IMR-90 (cell line): ENCODE results near the gene CP. TPM values are rescaled to one million over a fixed set of nuclear protein-coding genes. Genes with fewer than 3 reads are reported as not detected.

Experiments used
- ATAC-seq: fragments of 200-7000 bp; cut with Tn5 transposase; 2 replicates; pipeline ENCODE4 v1.9.1; 2020; ENCODE audit warnings: low read depth, mild to moderate bottlenecking, moderate library complexity
- BruUV-seq: library from RNA; stranded (reverse); fragments of 400-500 nt; replicated peaks from 2 replicates; lab custom pipeline; 2021; lab: Mats Ljungman, UMichigan
- CTCF ChIA-PET: fragments of 300-600 bp; formaldehyde crosslinking; extraction: SDS; loops from one replicate; lab custom pipeline; 2021; ENCODE audit warnings: antibody characterized with exemption; lab: Yijun Ruan, JAX
- POLR2A ChIA-PET: fragments of 300-600 bp; sonication (Branson Sonifier 250); formaldehyde crosslinking; loops from one replicate; lab custom pipeline; 2022; ENCODE audit warnings: antibody characterized with exemption; ENCODE audit not compliant: unreplicated experiment; lab: Charles Lee
- DNase-seq: peaks from one replicate; pipeline ENCODE4 v3.0.0; 2013
- H2AFZ ChIP-seq: replicated peaks from 2 replicates; pipeline ENCODE3; 2013; ENCODE audit warnings: low read length, mild to moderate bottlenecking; ENCODE audit not compliant: poor library complexity
- H2AK5ac ChIP-seq: 2 replicates; pipeline ENCODE4 v1.6.1; 2013; ENCODE audit warnings: low read depth, low read length, inconsistent platforms
- H2AK9ac ChIP-seq: replicated peaks from 2 replicates; pipeline ENCODE3; 2013; ENCODE audit warnings: mild to moderate bottlenecking, low read depth, low read length, moderate library complexity; ENCODE audit not compliant: poor library complexity
- H2BK120ac ChIP-seq: 2 replicates; pipeline ENCODE4 v1.6.1; 2013; ENCODE audit warnings: low read depth, low read length, inconsistent platforms
- H2BK15ac ChIP-seq: 3 replicates; pipeline ENCODE4 v1.6.1; 2013; ENCODE audit warnings: low read depth, low read length, inconsistent platforms
- H2BK20ac ChIP-seq: 2 replicates; pipeline ENCODE4 v1.6.1; 2013; ENCODE audit warnings: low read depth, mild to moderate bottlenecking, inconsistent platforms, low read length, moderate library complexity
- H2BK5ac ChIP-seq: 2 replicates; pipeline ENCODE4 v1.6.1; 2013; ENCODE audit warnings: mild to moderate bottlenecking, low read depth, low read length, inconsistent platforms; ENCODE audit not compliant: poor library complexity, severe bottlenecking
- H3K14ac ChIP-seq: replicated peaks from 2 replicates; pipeline ENCODE4 v1.6.1; 2013; ENCODE audit warnings: low read depth, low read length, inconsistent platforms
- H3K18ac ChIP-seq: 2 replicates; pipeline ENCODE4 v1.6.1; 2013; ENCODE audit warnings: low read depth, low read length, control low read depth
- H3K23ac ChIP-seq: 2 replicates; pipeline ENCODE4 v1.6.1; 2013; ENCODE audit warnings: low read depth, low read length, inconsistent platforms
- H3K27ac ChIP-seq: 2 replicates; pipeline ENCODE4 v1.5.1; 2013; ENCODE audit warnings: mild to moderate bottlenecking, control low read depth, low read length; ENCODE audit not compliant: insufficient read depth
- H3K27me3 ChIP-seq: 2 replicates; pipeline ENCODE4 v1.6.1; 2013; ENCODE audit warnings: low read length; ENCODE audit not compliant: control insufficient read depth, insufficient read depth
- H3K36me3 ChIP-seq: 2 replicates; pipeline ENCODE4 v1.6.1; 2013; ENCODE audit warnings: low read length, mixed read lengths; ENCODE audit not compliant: control insufficient read depth, insufficient read depth
- H3K4ac ChIP-seq: 2 replicates; pipeline ENCODE4 v1.6.1; 2013; ENCODE audit warnings: low read depth, low read length, inconsistent platforms
- H3K4me1 ChIP-seq: 2 replicates; pipeline ENCODE4 v1.6.1; 2013; ENCODE audit warnings: low read length, mixed read lengths; ENCODE audit not compliant: control insufficient read depth, insufficient read depth
- H3K4me2 ChIP-seq: 2 replicates; pipeline ENCODE4 v1.6.1; 2013; ENCODE audit warnings: low read depth, mild to moderate bottlenecking, control low read depth, low read length, moderate library complexity
- H3K4me3 ChIP-seq: 2 replicates; pipeline ENCODE4 v1.5.1; 2013; ENCODE audit warnings: low read depth, mild to moderate bottlenecking, control low read depth, low read length, moderate library complexity; ENCODE audit not compliant: insufficient read depth
- H3K56ac ChIP-seq: 2 replicates; pipeline ENCODE4 v1.6.1; 2013; ENCODE audit warnings: low read length, inconsistent platforms; ENCODE audit not compliant: insufficient read depth; ENCODE audit errors: extremely low read depth
- H3K79me1 ChIP-seq, 2 experiments: 2 replicates each; pipeline ENCODE4 v1.6.1; 2013; ENCODE audit warnings: low read length in 2 of 2, inconsistent platforms in 1 of 2, low read depth in 1 of 2
- H3K9ac ChIP-seq: 2 replicates; pipeline ENCODE4 v1.6.1; 2013; ENCODE audit warnings: low read depth, low read length, control low read depth
- H3K9me1 ChIP-seq: 2 replicates; pipeline ENCODE4 v1.6.1; 2013; ENCODE audit warnings: low read length, inconsistent platforms; ENCODE audit not compliant: insufficient read depth
- H3K9me3 ChIP-seq: 2 replicates; pipeline ENCODE4 v1.6.1; 2013; ENCODE audit warnings: low read length; ENCODE audit not compliant: control insufficient read depth, insufficient read depth
- H4K20me1 ChIP-seq: 2 replicates; pipeline ENCODE4 v1.6.1; 2013; ENCODE audit warnings: low read length, inconsistent platforms; ENCODE audit not compliant: insufficient read depth
- H4K5ac ChIP-seq: 2 replicates; pipeline ENCODE4 v1.6.1; 2013; ENCODE audit warnings: mild to moderate bottlenecking, low read depth, low read length, control low read depth
- H4K8ac ChIP-seq, 2 experiments: 2 replicates each; pipeline ENCODE4 v1.6.1; 2013; ENCODE audit warnings: low read depth in 2 of 2, low read length in 2 of 2, control low read depth in 1 of 2, inconsistent platforms in 1 of 2
- H4K91ac ChIP-seq: 2 replicates; pipeline ENCODE4 v1.6.1; 2013; ENCODE audit warnings: low read depth, low read length, inconsistent platforms; ENCODE audit not compliant: insufficient read depth
- CHD1 ChIP-seq: IDR thresholded peaks from 2 replicates; pipeline ENCODE4 v1.6.1; 2012; ENCODE audit warnings: low read depth, low read length, improper control_type of control experiment
- CTCF ChIP-seq: conservative IDR thresholded peaks from 2 replicates; pipeline ENCODE4 v1.5.1; 2012; ENCODE audit warnings: mild to moderate bottlenecking, low read depth, low read length, improper control_type of control experiment
- ELK1 ChIP-seq: fragments of 150-350 bp; IDR thresholded peaks from 2 replicates; pipeline ENCODE4 v1.6.1; 2016; ENCODE audit warnings: low read depth, mild to moderate bottlenecking, low read length, moderate library complexity, borderline replicate concordance
- FOS ChIP-seq: fragments of 150-350 bp; IDR thresholded peaks from 2 replicates; pipeline ENCODE4 v1.6.1; 2016; ENCODE audit warnings: low read depth, low read length
- MAFK ChIP-seq: IDR thresholded peaks from 2 replicates; pipeline ENCODE4 v1.6.1; 2012; ENCODE audit warnings: low read depth, low read length, improper control_type of control experiment
- RAD21 ChIP-seq: IDR thresholded peaks from 2 replicates; pipeline ENCODE4 v1.6.1; 2012; ENCODE audit warnings: low read length, improper control_type of control experiment
- RFX5 ChIP-seq: IDR thresholded peaks from 2 replicates; pipeline ENCODE4 v1.8.0; 2012; ENCODE audit warnings: low read depth, mild to moderate bottlenecking, low read length, moderate library complexity
- WGBS, 2 experiments: methylation state at CpG; one replicate each; pipeline versions ENCODE4 v1.1.5 to v1.1.7; 2013; ENCODE audit warnings: missing lambda C conversion rate in 2 of 2; ENCODE audit not compliant: insufficient read length in 1 of 2; ENCODE audit errors: extremely low coverage in 2 of 2; 5-methylcytosine and 5-hydroxymethylcytosine counted together
- dilution Hi-C: fragments of 300-500 bp; cut with HindIII; formaldehyde crosslinking; loops from one replicate; pipeline ENCODE4 v1.14.3; 2018; ENCODE audit warnings: low sequenced_read_pairs; ENCODE audit not compliant: unreplicated experiment
- in situ Hi-C: fragments of 300-500 bp; cut with MboI; formaldehyde crosslinking; loops from 3 replicates; pipeline ENCODE4 v1.14.3; 2019; ENCODE audit warnings: low sequenced_read_pairs, inconsistent platforms, mixed read lengths
- intact Hi-C: fragments of 100-400 bp; cut with micrococcal nuclease; formaldehyde crosslinking; loops from 2 replicates; pipeline ENCODE4 v1.10.0; 2022
- polyA plus RNA-seq, 3 experiments: library from polyadenylated mRNA; depleted of rRNA; stranded (reverse); fragments of >200 nt; gene quantifications; 2 replicates each; pipeline ENCODE4 v1.2.3, GENCODE V29; 2012; ENCODE audit warnings: low replicate concordance in 1 of 3
- total RNA-seq: library from RNA; depleted of rRNA; stranded (reverse); fragments of >200 nt; gene quantifications from 2 replicates; pipeline ENCODE4 v1.2.3, GENCODE V29; 2012

The CP gene
- total and polyA plus RNA-seq, 2 of the 4 experiments (the other 2 are of a cell fraction): not detected

GRCh38 chr3:149270180-149270579 lies 48.6 kb upstream of the CP start:
- H3K9me3 ChIP-seq: no peaks in the 10 kb centered on the region
- no peak overlapping the region for H3K4me3 ChIP-seq
- no peak overlapping the region for H2AK5ac ChIP-seq
- DNase-seq (peak; percentile 30), ATAC-seq (no peak)
- no peak overlapping the region for H4K91ac ChIP-seq
- no peak overlapping the region for H3K56ac ChIP-seq
- CTCF ChIA-PET: no interaction called here
- peak overlapping the region in 1 of 2 experiments; percentile 43; a peak in 1 of 4 replicates for H4K8ac ChIP-seq
- no peak overlapping the region for H3K18ac ChIP-seq
- no peak overlapping the region for H2AK9ac ChIP-seq
- no peaks in the 10 kb centered on the region for H3K36me3 ChIP-seq
- H3K79me1 ChIP-seq: no peaks in the 10 kb centered on the region
- no peak overlapping the region for H3K4ac ChIP-seq
- H3K4me1 ChIP-seq: no peaks in the 10 kb centered on the region
- H2BK120ac ChIP-seq: no peak overlapping the region; the same call in 1 of the 2 replicates
- H2BK15ac ChIP-seq: peak overlapping the region; percentile 31; the same call in 1 of the 3 replicates
- in situ Hi-C loops (loop anchor here (5.0 kb wide), 2 partner anchors 153 to 313 kb away; no protein-coding TSS in a partner anchor), dilution Hi-C loops (no loop called here), intact Hi-C loops (no loop called here)
- TF ChIP-seq RFX5 (no peak), RAD21 (no peak), MAFK (no peak), CHD1 (no peak), FOS (no peak), ELK1 (no peak), CTCF (no peak)
- no peak overlapping the region for H2AFZ ChIP-seq
- H3K9me1 ChIP-seq: no peaks in the 10 kb centered on the region
- POLR2A ChIA-PET: no interaction called here
- no peaks in the 10 kb centered on the region for H3K27me3 ChIP-seq
- no peak overlapping the region for H3K27ac ChIP-seq
- H3K4me2 ChIP-seq: no peak overlapping the region
- H4K5ac ChIP-seq: no peak overlapping the region
- no peak overlapping the region for H3K9ac ChIP-seq
- no peak overlapping the region for H3K14ac ChIP-seq
- WGBS, 2 experiments: no CpG with 5 or more reads among the region's 2 CpGs
- no TSS peak for BruUV-seq
- H2BK5ac ChIP-seq: no peak overlapping the region
- no peak overlapping the region; the same call in 1 of the 2 replicates for H2BK20ac ChIP-seq
- H3K23ac ChIP-seq: no peak overlapping the region
- H4K20me1 ChIP-seq: no peaks in the 10 kb centered on the region
